Neuronal stem cell (in vitro differentiated cells): ENCODE data around the gene VWF.
A peak's percentile ranks its signal among the peaks of the same experiment; 100 is the strongest.

Experiments used
- DNase-seq: peaks from one replicate; pipeline ENCODE4 v3.0.0-alpha.2; 2013; ENCODE audit warnings: low spot score
- H2AFZ ChIP-seq: one replicate; pipeline ENCODE4 v1.6.1; 2013; ENCODE audit warnings: mild to moderate bottlenecking, low read length, inconsistent platforms
- H2AK5ac ChIP-seq: 2 replicates; pipeline ENCODE4 v1.6.1; 2013; ENCODE audit warnings: low read depth, mild to moderate bottlenecking, inconsistent platforms, low read length, moderate library complexity, mixed read lengths
- H2BK120ac ChIP-seq: 2 replicates; pipeline ENCODE4 v1.6.1; 2013; ENCODE audit warnings: low read depth, mild to moderate bottlenecking, inconsistent platforms, low read length, moderate library complexity, mixed read lengths
- H2BK12ac ChIP-seq: one replicate; pipeline ENCODE4 v1.6.1; 2013; ENCODE audit warnings: low read length, inconsistent platforms
- H2BK15ac ChIP-seq: 2 replicates; pipeline ENCODE4 v1.6.1; 2013; ENCODE audit warnings: mild to moderate bottlenecking, low read length, inconsistent platforms, mixed read lengths
- H2BK5ac ChIP-seq: one replicate; pipeline ENCODE4 v1.6.1; 2013; ENCODE audit warnings: inconsistent platforms, mild to moderate bottlenecking, low read length, moderate library complexity
- H3K14ac ChIP-seq: one replicate; pipeline ENCODE4 v1.6.1; 2013; ENCODE audit warnings: low read length, inconsistent platforms
- H3K18ac ChIP-seq: 2 replicates; pipeline ENCODE4 v1.6.1; 2013; ENCODE audit warnings: low read length, inconsistent platforms
- H3K23ac ChIP-seq: 2 replicates; pipeline ENCODE4 v1.6.1; 2013; ENCODE audit warnings: low read depth, mild to moderate bottlenecking, mixed read lengths, low read length, inconsistent platforms; ENCODE audit not compliant: poor library complexity
- H3K27ac ChIP-seq: replicated peaks from 3 replicates; pipeline ENCODE4 v1.5.1; 2013; ENCODE audit warnings: low read length, inconsistent platforms
- H3K27me3 ChIP-seq, 3 experiments: 2 replicates each; pipeline ENCODE4 v1.6.1; 2013; ENCODE audit warnings: low read length in 3 of 3, mild to moderate bottlenecking in 2 of 3, inconsistent platforms in 1 of 3, low read depth in 1 of 3, mixed read lengths in 1 of 3, moderate library complexity in 1 of 3; ENCODE audit not compliant: control insufficient read depth in 3 of 3, insufficient read depth in 3 of 3
- H3K36me3 ChIP-seq, 2 donors: replicated peaks in 1 of 2; 2 replicates each; pipeline ENCODE4 v1.6.1; 2013; ENCODE audit warnings: low read length in 2 of 2; ENCODE audit not compliant: control insufficient read depth in 2 of 2, insufficient read depth in 2 of 2
- H3K4ac ChIP-seq: 2 replicates; pipeline ENCODE4 v1.6.1; 2013; ENCODE audit warnings: inconsistent platforms, mild to moderate bottlenecking, low read length, moderate library complexity
- H3K4me1 ChIP-seq, 2 donors: 1 replicate in 1 of 2; 2 replicates in 1 of 2; pipeline ENCODE4 v1.6.1; 2013; ENCODE audit warnings: low read length in 2 of 2, low read depth in 1 of 2; ENCODE audit not compliant: control insufficient read depth in 2 of 2, insufficient read depth in 1 of 2
- H3K4me2 ChIP-seq: one replicate; pipeline ENCODE4 v1.6.1; 2013; ENCODE audit warnings: mild to moderate bottlenecking, low read length, inconsistent platforms; ENCODE audit not compliant: insufficient read depth, poor library complexity, severe bottlenecking
- H3K4me3 ChIP-seq, 2 donors: 2 replicates each; pipeline ENCODE4 v1.5.1; 2013; ENCODE audit warnings: low read length in 2 of 2, mild to moderate bottlenecking in 2 of 2, inconsistent platforms in 1 of 2, moderate library complexity in 1 of 2
- H3K79me1 ChIP-seq: one replicate; pipeline ENCODE4 v1.6.1; 2013; ENCODE audit warnings: low read depth, mild to moderate bottlenecking, inconsistent platforms, low read length, moderate library complexity
- H3K9ac ChIP-seq: one replicate; pipeline ENCODE4 v1.6.1; 2013; ENCODE audit warnings: mild to moderate bottlenecking, low read depth, low read length, inconsistent platforms; ENCODE audit not compliant: poor library complexity
- H3K9me3 ChIP-seq, 2 donors: replicated peaks in 1 of 2; 2 replicates each; pipeline versions ENCODE3 to v1.6.1; 2013; ENCODE audit warnings: low read length in 2 of 2, mild to moderate bottlenecking in 2 of 2, inconsistent platforms in 1 of 2, low read depth in 1 of 2, mixed read lengths in 1 of 2, moderate library complexity in 1 of 2; ENCODE audit not compliant: control insufficient read depth in 2 of 2, insufficient read depth in 1 of 2
- H4K8ac ChIP-seq: one replicate; pipeline ENCODE4 v1.6.1; 2013; ENCODE audit warnings: low read depth, mild to moderate bottlenecking, inconsistent platforms, low read length, moderate library complexity
- H4K91ac ChIP-seq: one replicate; pipeline ENCODE4 v1.6.1; 2013; ENCODE audit warnings: low read length, low read depth, mild to moderate bottlenecking, inconsistent platforms; ENCODE audit not compliant: poor library complexity
- WGBS, 2 donors: extraction: QIAGEN DNeasy Blood & Tissue Kit; methylation state at CpG; one replicate each; pipeline ENCODE4 v1.1.7; 2013; ENCODE audit warnings: missing lambda C conversion rate in 2 of 2, mixed read lengths in 1 of 2; ENCODE audit not compliant: insufficient read length in 2 of 2, insufficient replicate concordance in 1 of 2; ENCODE audit errors: extremely low coverage in 2 of 2; 5-methylcytosine and 5-hydroxymethylcytosine counted together

The VWF gene

GRCh38 chr12:5952031-5952430 is 172.4 kb downstream of the VWF start:
- H3K23ac ChIP-seq = no peak overlapping the region
- no peak overlapping the region for H3K4me2 ChIP-seq
- peaks cover 0 to 5% of the 10 kb centered on the region in 2 donors for H3K4me1 ChIP-seq
- no peak overlapping the region for H2AFZ ChIP-seq
- H3K9ac ChIP-seq = no peak overlapping the region
- no peak overlapping the region for H3K27ac ChIP-seq
- no CpG with 5 or more reads among the region's 3 CpGs for WGBS, 2 donors
- no peaks in the 10 kb centered on the region for H3K36me3 ChIP-seq
- peaks cover 0 to 2% of the 10 kb centered on the region in 2 donors for H3K9me3 ChIP-seq
- peaks cover 0 to 8% (median 0%) of the 10 kb centered on the region in 3 experiments for H3K27me3 ChIP-seq
- no peak overlapping the region for H2BK12ac ChIP-seq
- H3K4me3 ChIP-seq = no peak overlapping the region
- DNase-seq = no peak
- H2BK120ac ChIP-seq = no peak overlapping the region
- H4K8ac ChIP-seq = no peak overlapping the region
- H3K79me1 ChIP-seq = no peaks in the 10 kb centered on the region
- H3K4ac ChIP-seq = no peak overlapping the region
- no peak overlapping the region for H3K14ac ChIP-seq
- no peak overlapping the region for H3K18ac ChIP-seq
- no peak overlapping the region for H2BK5ac ChIP-seq
- no peak overlapping the region for H4K91ac ChIP-seq
- no peak overlapping the region for H2AK5ac ChIP-seq
- no peak overlapping the region for H2BK15ac ChIP-seq

GRCh38 chr12:5948696-5949095 is 175.8 kb downstream of the VWF start:
- peak overlapping the region; percentile 33 for H2AK5ac ChIP-seq
- peak overlapping the region; percentile 66 for H4K8ac ChIP-seq
- DNase-seq = no peak
- H3K36me3 ChIP-seq = no peaks in the 10 kb centered on the region
- no peak overlapping the region for H3K9ac ChIP-seq
- H2BK15ac ChIP-seq = peak overlapping the region; percentile 51
- H3K4me1 ChIP-seq = peaks cover 2 to 5% of the 10 kb centered on the region in 2 donors
- H3K27me3 ChIP-seq = peaks cover 0 to 40% (median 12%) of the 10 kb centered on the region in 3 experiments
- H2BK12ac ChIP-seq = peak overlapping the region; percentile 12
- H3K27ac ChIP-seq = no peak overlapping the region
- no CpG with 5 or more reads among the region's 3 CpGs for WGBS, 2 donors
- no peak overlapping the region for H2BK120ac ChIP-seq
- H3K4me3 ChIP-seq = no peak overlapping the region
- H3K14ac ChIP-seq = peak overlapping the region; percentile 79
- H4K91ac ChIP-seq = peak overlapping the region; percentile 85
- peak overlapping the region; percentile 62 for H3K18ac ChIP-seq
- H3K4me2 ChIP-seq = no peak overlapping the region
- H2BK5ac ChIP-seq = no peak overlapping the region
- no peak overlapping the region for H2AFZ ChIP-seq
- H3K23ac ChIP-seq = no peak overlapping the region
- H3K4ac ChIP-seq = no peak overlapping the region
- peaks cover 2 to 4% of the 10 kb centered on the region in 2 donors for H3K9me3 ChIP-seq
- H3K79me1 ChIP-seq = no peaks in the 10 kb centered on the region

GRCh38 chr12:5947006-5947405 is 177.5 kb downstream of the VWF start:
- H3K4me3 ChIP-seq = no peak overlapping the region
- DNase-seq = no peak
- H4K91ac ChIP-seq = no peak overlapping the region
- no peak overlapping the region for H2AFZ ChIP-seq
- no peak overlapping the region for H4K8ac ChIP-seq
- no peak overlapping the region for H3K4ac ChIP-seq
- no peak overlapping the region for H3K23ac ChIP-seq
- H2BK12ac ChIP-seq = no peak overlapping the region
- H3K27ac ChIP-seq = no peak overlapping the region
- H2BK120ac ChIP-seq = no peak overlapping the region
- no peaks in the 10 kb centered on the region for H3K36me3 ChIP-seq
- H2BK15ac ChIP-seq = no peak overlapping the region
- no peak overlapping the region for H3K4me2 ChIP-seq
- H3K18ac ChIP-seq = no peak overlapping the region
- peaks cover 0 to 42% (median 12%) of the 10 kb centered on the region in 3 experiments for H3K27me3 ChIP-seq
- H3K9me3 ChIP-seq = peaks cover 2 to 4% of the 10 kb centered on the region in 2 donors
- H2BK5ac ChIP-seq = no peak overlapping the region
- no peak overlapping the region for H3K14ac ChIP-seq
- no peak overlapping the region for H2AK5ac ChIP-seq
- H3K79me1 ChIP-seq = no peaks in the 10 kb centered on the region
- H3K4me1 ChIP-seq = peaks cover 2 to 5% of the 10 kb centered on the region in 2 donors
- H3K9ac ChIP-seq = no peak overlapping the region
- WGBS, 2 donors = no CpG with 5 or more reads among the region's 1 CpG

- H3K4me3 ChIP-seq = no peak overlapping the region
- H3K9ac ChIP-seq = no peak overlapping the region
- peaks cover 2 to 4% of the 10 kb centered on the region in 2 donors for H3K9me3 ChIP-seq
- H2AK5ac ChIP-seq = no peak overlapping the region
- no peak overlapping the region for H3K14ac ChIP-seq
- no peak overlapping the region for H2BK5ac ChIP-seq
- DNase-seq = no peak
- H3K79me1 ChIP-seq = no peaks in the 10 kb centered on the region
- peaks cover 0 to 42% (median 12%) of the 10 kb centered on the region in 3 experiments for H3K27me3 ChIP-seq
- no peak overlapping the region for H3K4me2 ChIP-seq
- H2BK120ac ChIP-seq = no peak overlapping the region
- no peak overlapping the region for H4K8ac ChIP-seq
- H3K27ac ChIP-seq = no peak overlapping the region
- H3K36me3 ChIP-seq = no peaks in the 10 kb centered on the region
- H2BK12ac ChIP-seq = no peak overlapping the region
- no peak overlapping the region for H3K4ac ChIP-seq
- H3K4me1 ChIP-seq = peaks cover 2 to 5% of the 10 kb centered on the region in 2 donors
- H3K18ac ChIP-seq = no peak overlapping the region
- no peak overlapping the region for H3K23ac ChIP-seq
- H2BK15ac ChIP-seq = no peak overlapping the region
- no CpG with 5 or more reads among the region's 2 CpGs for WGBS, 2 donors
- no peak overlapping the region for H4K91ac ChIP-seq
- H2AFZ ChIP-seq = no peak overlapping the region
Measured at GRCh38 chr12:5946388-5946787, 178.1 kb downstream of the VWF start.
